ENCODE data around the gene OBSL1.

DNA sequence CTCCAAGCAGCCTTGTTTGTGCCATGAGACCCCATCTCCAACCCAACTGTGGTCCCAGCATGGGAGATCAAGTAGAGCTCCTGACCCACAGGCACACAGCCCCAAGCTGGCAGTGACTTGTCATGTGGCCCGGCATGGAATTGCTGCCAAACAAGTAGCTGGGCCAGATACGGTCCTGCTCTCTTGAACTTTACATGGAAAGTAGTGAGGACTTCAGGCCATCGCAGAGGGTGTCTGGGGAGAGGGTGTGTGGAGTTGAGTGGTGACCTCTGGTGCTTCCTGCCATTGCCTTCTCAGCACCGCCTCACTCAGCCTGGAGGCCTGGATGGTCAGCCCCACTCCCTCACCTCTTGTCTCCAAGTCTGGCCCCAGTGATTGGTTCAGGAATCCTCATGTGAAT is 45.2 kb upstream of the OBSL1 start:
- TF ChIP-seq, protein P1, sequence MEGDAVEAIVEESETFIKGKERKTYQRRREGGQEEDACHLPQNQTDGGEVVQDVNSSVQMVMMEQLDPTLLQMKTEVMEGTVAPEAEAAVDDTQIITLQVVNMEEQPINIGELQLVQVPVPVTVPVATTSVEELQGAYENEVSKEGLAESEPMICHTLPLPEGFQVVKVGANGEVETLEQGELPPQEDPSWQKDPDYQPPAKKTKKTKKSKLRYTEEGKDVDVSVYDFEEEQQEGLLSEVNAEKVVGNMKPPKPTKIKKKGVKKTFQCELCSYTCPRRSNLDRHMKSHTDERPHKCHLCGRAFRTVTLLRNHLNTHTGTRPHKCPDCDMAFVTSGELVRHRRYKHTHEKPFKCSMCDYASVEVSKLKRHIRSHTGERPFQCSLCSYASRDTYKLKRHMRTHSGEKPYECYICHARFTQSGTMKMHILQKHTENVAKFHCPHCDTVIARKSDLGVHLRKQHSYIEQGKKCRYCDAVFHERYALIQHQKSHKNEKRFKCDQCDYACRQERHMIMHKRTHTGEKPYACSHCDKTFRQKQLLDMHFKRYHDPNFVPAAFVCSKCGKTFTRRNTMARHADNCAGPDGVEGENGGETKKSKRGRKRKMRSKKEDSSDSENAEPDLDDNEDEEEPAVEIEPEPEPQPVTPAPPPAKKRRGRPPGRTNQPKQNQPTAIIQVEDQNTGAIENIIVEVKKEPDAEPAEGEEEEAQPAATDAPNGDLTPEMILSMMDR (IDR thresholded peaks at IDR 0.05) = no peak
- TF ChIP-seq POLR2A (IDR thresholded peaks at IDR 0.05) = no peak

All from testis (tissue), 2 donors.